Heart left ventricle (tissue), 13 donors: Measurements from ENCODE around the gene PRAMEF20.

Experiments
- POLR2A ChIP-seq, 2 donors: fragments of 450-650 bp; IDR thresholded peaks; one replicate each; pipeline ENCODE4 v1.6.1; 2017; ENCODE audit warnings: antibody characterized with exemption in 2 of 2, mild to moderate bottlenecking in 2 of 2, moderate library complexity in 2 of 2
- TF ChIP-seq, protein P1 (sequence below), 12 donors: fragments of 200-600 bp; sonication (generic) in 4 of 12; IDR thresholded peaks; one replicate each; pipeline versions ENCODE4 v1.5.0 to v1.8.0; 2018 to 2022; ENCODE audit warnings: antibody characterized with exemption in 12 of 12, mild to moderate bottlenecking in 5 of 12
- donor health status: ischemic (EF 13 %, LVEDD 7.1; RV severe dilation, severe dysfunction).
- donor health status: DM: no; HTN: yes; CAD: no.
- donor health status: DM: no; HTN: no; CAD: no.
- donor health status: ischemic (EF 25% LVEDD 6.9; RV normal size, moderate dysfunction).
- donor health status: ischemic (EF 25% LVEDD 5.7; RV mildly dilated, moderate dysfunction).
- donor health status: ischemic (EF 35%, LVEDD 5.7; RV mildly dilated, moderate dysfunction).
- donor health status: nonischemic (EF 11% LVEDD 7.7; RV severe dilation, severe dysfunction).
- donor health status: DM: yes; HTN: yes; CAD: no.
- donor health status: PGD.
- donor health status: ischemic (EF 29% LVEDD 5.4; RV normal size, mild dysfunction).
- donor health status: nonischemic (EF 23%, LVEDD 6.1; RV moderate dilation, normal function).

DNA sequence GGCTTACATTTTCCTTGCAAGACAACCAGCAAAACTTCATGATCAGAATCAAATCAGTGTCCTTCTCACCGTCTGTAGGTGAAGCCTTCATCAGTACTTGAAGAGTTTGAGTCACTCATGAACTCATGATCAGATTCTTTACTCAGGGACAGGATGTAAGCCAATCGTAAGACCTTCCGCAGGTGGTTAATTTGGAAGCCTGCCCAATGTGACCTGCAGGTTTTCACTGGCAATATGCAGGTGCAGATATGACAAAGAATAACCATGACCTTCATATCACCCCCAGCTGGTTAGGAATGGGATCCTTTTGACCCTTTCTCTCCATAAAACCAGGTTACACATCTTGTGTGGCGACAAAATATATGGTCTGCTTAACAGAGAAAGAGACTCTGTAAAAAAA is 2.4 kb upstream of the PRAMEF20 start:
- TF ChIP-seq, protein P1, sequence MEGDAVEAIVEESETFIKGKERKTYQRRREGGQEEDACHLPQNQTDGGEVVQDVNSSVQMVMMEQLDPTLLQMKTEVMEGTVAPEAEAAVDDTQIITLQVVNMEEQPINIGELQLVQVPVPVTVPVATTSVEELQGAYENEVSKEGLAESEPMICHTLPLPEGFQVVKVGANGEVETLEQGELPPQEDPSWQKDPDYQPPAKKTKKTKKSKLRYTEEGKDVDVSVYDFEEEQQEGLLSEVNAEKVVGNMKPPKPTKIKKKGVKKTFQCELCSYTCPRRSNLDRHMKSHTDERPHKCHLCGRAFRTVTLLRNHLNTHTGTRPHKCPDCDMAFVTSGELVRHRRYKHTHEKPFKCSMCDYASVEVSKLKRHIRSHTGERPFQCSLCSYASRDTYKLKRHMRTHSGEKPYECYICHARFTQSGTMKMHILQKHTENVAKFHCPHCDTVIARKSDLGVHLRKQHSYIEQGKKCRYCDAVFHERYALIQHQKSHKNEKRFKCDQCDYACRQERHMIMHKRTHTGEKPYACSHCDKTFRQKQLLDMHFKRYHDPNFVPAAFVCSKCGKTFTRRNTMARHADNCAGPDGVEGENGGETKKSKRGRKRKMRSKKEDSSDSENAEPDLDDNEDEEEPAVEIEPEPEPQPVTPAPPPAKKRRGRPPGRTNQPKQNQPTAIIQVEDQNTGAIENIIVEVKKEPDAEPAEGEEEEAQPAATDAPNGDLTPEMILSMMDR (IDR thresholded peaks at IDR 0.05): no peak
- TF ChIP-seq POLR2A (IDR thresholded peaks at IDR 0.05): no peak
